H1 (cell line): ENCODE measurements around the gene PPP1R27. TPM values are rescaled to one million over a fixed set of nuclear protein-coding genes. Genes with fewer than 3 reads are reported as not detected.

Source experiments
- BRCA1 ChIP-seq: IDR thresholded peaks from 2 replicates; pipeline ENCODE4 v1.6.1; 2012; ENCODE audit warnings: low read depth, low read length, improper control_type of control experiment
- CBX8 ChIP-seq: fragments of 300-800, 300-1000 bp; sonication (generic); IDR thresholded peaks from 2 replicates; pipeline ENCODE4 v1.7.1; 2016; ENCODE audit warnings: low read depth, low read length, borderline replicate concordance
- CHD1 ChIP-seq: IDR thresholded peaks from 2 replicates; pipeline ENCODE4 v1.6.1; 2012; ENCODE audit warnings: low read depth, low read length, improper control_type of control experiment
- CHD7 ChIP-seq: fragments of 300-600 bp; sonication (generic); IDR thresholded peaks from 2 replicates; pipeline ENCODE4 v1.7.1; 2012; ENCODE audit warnings: low read length, moderate library complexity, mild to moderate bottlenecking, inconsistent platforms; ENCODE audit not compliant: insufficient replicate concordance
- FOSL1 ChIP-seq: IDR thresholded peaks from 2 replicates; pipeline ENCODE4 v1.6.1; 2011; ENCODE audit warnings: mild to moderate bottlenecking, low read depth, low read length, moderate library complexity; ENCODE audit not compliant: insufficient read depth
- KDM5A ChIP-seq: fragments of 200-600 bp; IDR thresholded peaks from 2 replicates; pipeline ENCODE4 v1.7.1; 2012; ENCODE audit warnings: mild to moderate bottlenecking, low read length, inconsistent platforms, mixed read lengths
- SIX5 ChIP-seq: IDR thresholded peaks from 2 replicates; pipeline ENCODE4 v1.6.1; 2011; ENCODE audit warnings: mild to moderate bottlenecking, low read depth, low read length
- SRF ChIP-seq: IDR thresholded peaks from 2 replicates; pipeline ENCODE4 v1.6.1; 2011; ENCODE audit warnings: mild to moderate bottlenecking, low read depth, low read length, moderate library complexity
- TBP ChIP-seq: IDR thresholded peaks from 2 replicates; pipeline ENCODE4 v1.6.1; 2011; ENCODE audit warnings: low read depth, low read length, improper control_type of control experiment
- TEAD4 ChIP-seq: IDR thresholded peaks from 2 replicates; pipeline ENCODE4 v1.6.1; 2012; ENCODE audit warnings: low read depth, low read length, inconsistent platforms, mixed read lengths
- polyA plus RNA-seq, 7 experiments: library from polyadenylated mRNA; depleted of rRNA in 3 of 7; stranded (reverse) in 5 of 7; unstranded in 2 of 7; fragments of >200 nt in 5 of 7; fragments of 200-250 nt in 2 of 7; gene quantifications; 1 replicate in 5 of 7; 2 replicates in 1 of 7; 4 replicates in 1 of 7; pipeline versions ENCODE4 v1.2.1 to v1.2.3, GENCODE V29; 2011 to 2013; ENCODE audit warnings: missing spikeins in 2 of 7, mixed read lengths in 2 of 7
- total RNA-seq: library from RNA; stranded (reverse); fragmentation: NEBNext Ultra II Directional; extraction: Animal tissue kit (Norgen Biotek cat#: 25700); gene quantifications from 2 replicates; pipeline ENCODE4 v1.2.1, GENCODE V29; 2021

Gene PPP1R27
- total and polyA plus RNA-seq, 2 of the 8 experiments (the other 6 are each of a cell fraction or from before 2014, with no cell fraction given), result 0.27 TPM; not detected in 1

- TF ChIP-seq CHD7 (no peak), TEAD4 (no peak), SIX5 (no peak), KDM5A (no peak), SRF (no peak), CBX8 (no peak), FOSL1 (no peak), TBP (no peak), BRCA1 (no peak), CHD1 (no peak)
Measured at GRCh38 chr17:81792675-81793615, 41.9 kb downstream of the PPP1R27 start (continued).
